Ovary (tissue), 9 donors: ENCODE results near the gene PDK2. TPM values are rescaled to one million over a fixed set of nuclear protein-coding genes. Genes with fewer than 3 reads are reported as not detected.

ENCODE experiments used
- DNase-seq, 5 donors: peaks; one replicate each; pipeline ENCODE4 v3.0.0-alpha.2; 2019 to 2020
- H3K27ac ChIP-seq, 2 donors: fragments of 200-600 bp; one replicate each; pipeline versions ENCODE4 v1.5.1 to v1.8.0; 2019 to 2022
- H3K27me3 ChIP-seq: fragments of 200-600 bp; one replicate; pipeline ENCODE4 v1.8.0; 2022
- H3K36me3 ChIP-seq: fragments of 200-600 bp; sonication (generic); one replicate; pipeline ENCODE4 v1.5.1; 2019
- H3K4me1 ChIP-seq: one replicate; pipeline ENCODE4 v1.8.1; 2013; ENCODE audit warnings: mild to moderate bottlenecking, moderate library complexity; ENCODE audit not compliant: insufficient read depth
- H3K4me3 ChIP-seq: fragments of 200-600 bp; sonication (generic); one replicate; pipeline ENCODE4 v1.5.1; 2017
- H3K9me3 ChIP-seq, 2 donors: fragments of 200-600 bp in 1 of 2; sonication (generic) in 1 of 2; one replicate each; pipeline versions ENCODE4 v1.5.1 to v1.8.1; 2013 to 2019; ENCODE audit warnings: mild to moderate bottlenecking in 1 of 2, moderate library complexity in 1 of 2
- CTCF ChIP-seq, 3 donors: fragments of 450-650 bp in 2 of 3; fragments of 200-600 bp in 1 of 3; IDR thresholded peaks; one replicate each; pipeline versions ENCODE4 v1.5.1 to v1.8.0; 2016 to 2022; ENCODE audit warnings: antibody characterized with exemption in 3 of 3, mild to moderate bottlenecking in 1 of 3
- EP300 ChIP-seq: sonication (generic); formaldehyde crosslinking; IDR thresholded peaks from one replicate; pipeline ENCODE4 v1.6.1; 2017; ENCODE audit warnings: antibody characterized with exemption
- POLR2A ChIP-seq: fragments of 450-650 bp; IDR thresholded peaks from one replicate; pipeline ENCODE4 v1.6.1; 2017; ENCODE audit warnings: antibody characterized with exemption, mild to moderate bottlenecking, moderate library complexity
- WGBS, 3 donors: extraction: QIAGEN DNeasy Blood & Tissue Kit in 1 of 3; methylation state at CpG; one replicate each; pipeline versions ENCODE4 v1.1.5 to v1.1.7; 2013 to 2017; 5-methylcytosine and 5-hydroxymethylcytosine counted together
- intact Hi-C, 4 donors: fragments of 100-400 bp; cut with DNase I; formaldehyde crosslinking; loops; one replicate each; pipeline versions ENCODE4 v1.11.0 to v1.15.1; 2022 to 2023
- polyA plus RNA-seq, 2 donors: library from polyadenylated mRNA; stranded (reverse); fragments of 200-250 nt in 1 of 2; fragments of 350-450 nt in 1 of 2; fragmentation: Illumina TruSeq in 1 of 2; extraction: RNeasy Lipid Tissue Mini Kit (QIAGEN cat#74804) in 1 of 2; gene quantifications; one replicate each; pipeline ENCODE4 v1.2.3, GENCODE V29; 2013 to 2014
- total RNA-seq, 7 donors: library from RNA; depleted of rRNA in 2 of 7; stranded (reverse); fragments of >200 nt in 2 of 7; fragmentation: NEBNext Ultra II Directional in 3 of 7; extraction: Animal tissue kit (Norgen Biotek cat#: 25700) in 3 of 7; gene quantifications; one replicate each; pipeline versions ENCODE4 v1.1.0 to v1.2.4, GENCODE V29; 2016 to 2023
- donor health status: DM: no; HTN: no; CAD: no; lungs with moderate emphysema.
- donor health status: DM: no; HTN: no; CAD: no.
- donor health status: Bipolar disorder and iron deficiency.
- donor health status: DM: yes; HTN: yes; CAD: no.
- donor health status: DM: no; HTN: no; CAD: no.
- donor health status: DM: yes; HTN: yes; CAD: no.

PDK2 gene
- total and polyA plus RNA-seq, 9 donors, result 36.5 to 83.2 (median 54.7) TPM

DNA sequence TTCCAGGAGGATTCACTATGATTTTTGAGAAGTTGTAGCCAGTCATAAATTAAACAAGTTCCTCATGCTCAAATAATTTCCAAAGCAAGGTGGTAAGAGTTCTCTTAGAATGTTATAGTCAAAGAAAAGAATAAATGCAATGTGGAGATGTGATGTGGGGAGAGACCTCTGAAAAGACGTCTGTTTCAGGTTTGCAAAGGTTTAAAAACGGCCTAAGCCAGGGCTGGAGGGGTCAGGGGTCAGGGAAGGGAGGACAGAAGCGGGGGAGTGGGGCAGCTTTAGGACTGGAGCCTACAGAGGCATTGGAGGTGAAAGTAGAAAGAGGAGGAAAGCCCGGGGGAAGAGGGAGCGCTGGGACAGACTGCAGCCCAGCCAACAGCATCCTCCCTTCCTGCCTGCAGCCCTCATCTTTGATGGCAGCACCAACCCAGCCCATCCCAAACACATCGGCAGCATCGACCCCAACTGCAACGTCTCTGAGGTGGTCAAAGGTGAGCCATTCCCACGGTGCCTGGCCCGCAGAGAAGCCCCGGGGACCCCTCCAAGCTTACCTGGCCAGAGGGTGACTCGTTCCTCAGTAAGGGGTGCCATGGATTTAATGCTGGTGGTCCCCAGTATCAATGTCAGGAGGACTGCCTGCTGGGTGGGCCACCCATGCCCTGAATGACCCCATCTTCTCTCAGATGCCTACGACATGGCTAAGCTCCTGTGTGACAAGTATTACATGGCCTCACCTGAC lies 11.4 kb downstream of the PDK2 start:
- Histone ChIP-seq H3K4me3 (no peak overlapping the region), H3K27ac (no peak overlapping the region), H3K9me3 (no peaks in the 10 kb centered on the region), H3K36me3 (no peaks in the 10 kb centered on the region), H3K27me3 (no peaks in the 10 kb centered on the region), H3K4me1 (peaks cover 14% of the 10 kb centered on the region)
- intact Hi-C loops, result no loop called here
- DNase-seq, result no peak
- TF ChIP-seq CTCF (IDR thresholded peaks at IDR 0.05), result no peak
- no peak for TF ChIP-seq POLR2A
- no peak for TF ChIP-seq EP300
- 57 to 64% (median 59%) methylated on average over 13 of the region's 13 CpGs for WGBS, 3 donors

DNA sequence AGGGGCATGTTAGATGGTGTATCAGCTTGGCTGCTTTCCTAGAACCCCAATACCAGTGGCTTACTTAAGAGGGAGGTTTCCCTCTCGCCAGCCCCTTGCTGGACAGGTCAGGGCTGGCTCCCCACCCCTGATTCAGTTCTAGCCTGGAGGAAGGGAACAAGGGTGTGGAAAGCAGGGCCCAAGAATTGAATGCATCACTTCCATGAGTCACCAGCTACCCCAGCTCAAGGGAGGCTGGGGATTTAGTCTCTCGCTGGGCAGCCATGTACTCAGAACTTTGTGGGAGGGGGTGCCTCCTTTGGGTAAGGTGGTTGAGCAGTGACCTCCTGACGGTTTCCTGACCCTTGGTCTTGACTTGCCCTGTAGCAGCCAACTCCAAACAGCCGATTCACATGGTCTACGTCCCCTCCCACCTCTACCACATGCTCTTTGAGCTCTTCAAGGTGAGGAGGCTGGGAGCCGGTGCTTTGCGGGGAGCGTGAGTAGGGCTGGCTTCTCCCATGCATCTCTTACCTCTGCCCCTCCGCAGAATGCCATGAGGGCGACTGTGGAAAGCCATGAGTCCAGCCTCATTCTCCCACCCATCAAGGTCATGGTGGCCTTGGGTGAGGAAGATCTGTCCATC lies 12.8 kb downstream of the PDK2 start:
- peaks cover 2% of the 10 kb centered on the region for H3K4me1 ChIP-seq
- TF ChIP-seq POLR2A (no peak), CTCF (IDR thresholded peaks at IDR 0.05) (no peak), EP300 (no peak)
- no peaks in the 10 kb centered on the region for H3K27me3 ChIP-seq
- H3K4me3 ChIP-seq, result no peak overlapping the region
- WGBS, 3 donors, result 84% methylated on average over 10 of the region's 10 CpGs
- no peaks in the 10 kb centered on the region for H3K36me3 ChIP-seq
- intact Hi-C loops, result no loop called here
- DNase-seq, result no peak
- H3K27ac ChIP-seq, result no peak overlapping the region
- no peaks in the 10 kb centered on the region for H3K9me3 ChIP-seq

DNA sequence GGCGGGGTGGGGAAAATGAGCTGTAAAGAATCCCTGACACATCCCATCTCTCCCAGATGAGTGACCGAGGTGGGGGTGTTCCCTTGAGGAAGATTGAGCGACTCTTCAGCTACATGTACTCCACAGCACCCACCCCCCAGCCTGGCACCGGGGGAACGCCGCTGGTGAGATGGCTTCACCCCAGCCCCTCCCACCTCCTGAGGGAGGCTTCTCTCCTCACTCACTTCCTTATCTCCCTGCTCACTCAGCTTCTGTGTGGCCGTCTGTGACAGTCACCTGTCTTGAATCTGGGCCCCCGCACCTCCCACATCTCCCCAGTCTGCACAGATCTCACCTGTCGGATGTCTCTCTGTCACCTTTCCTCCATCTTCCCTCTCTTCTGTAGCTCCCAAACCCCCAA lies 13.4 kb downstream of the PDK2 start:
- Histone ChIP-seq H3K27me3 (no peaks in the 10 kb centered on the region), H3K36me3 (no peaks in the 10 kb centered on the region), H3K27ac (no peak overlapping the region), H3K9me3 (no peaks in the 10 kb centered on the region), H3K4me1 (peaks cover 5% of the 10 kb centered on the region), H3K4me3 (no peak overlapping the region)
- 74 to 83% (median 78%) methylated on average over 9 of the region's 9 CpGs for WGBS, 3 donors
- TF ChIP-seq POLR2A (no peak), EP300 (no peak), CTCF (IDR thresholded peaks at IDR 0.05) (no peak)
- no peak for DNase-seq
- intact Hi-C loops, result no loop called here

- Histone ChIP-seq H3K9me3 (no peaks in the 10 kb centered on the region), H3K27ac (no peak overlapping the region), H3K4me1 (peaks cover 8% of the 10 kb centered on the region), H3K4me3 (no peak overlapping the region), H3K27me3 (no peaks in the 10 kb centered on the region), H3K36me3 (no peaks in the 10 kb centered on the region)
- WGBS, 3 donors, result 61 to 88% (median 79%) methylated on average over 7 of the region's 7 CpGs
- no peak for DNase-seq
- intact Hi-C loops, result no loop called here
- TF ChIP-seq CTCF (IDR thresholded peaks at IDR 0.05) (no peak), POLR2A (no peak), EP300 (no peak)
Measured at GRCh38 chr17:50109207-50109606, 14.1 kb downstream of the PDK2 start.
